ENCODE measurements around the gene TTC9B. TPM values are rescaled to one million over a fixed set of nuclear protein-coding genes. Genes with fewer than 3 reads are reported as not detected.

The TTC9B gene
- total and polyA plus RNA-seq, 2 of the 8 experiments (the other 6 are each of a cell fraction or from before 2014, with no cell fraction given) = 0.26 TPM; not detected in 1

- POLR2A ChIA-PET (ENCODE audit: partially characterized antibody) = interaction anchor here (1.4 to 1.7 kb wide), 2 partner anchors 10 to 22 kb away, joined by 3 to 4 read pairs; no protein-coding TSS in a partner anchor
- H2AFZ ChIP-seq (ENCODE audit: low read length) = no peak overlapping the region
- TF ChIP-seq CEBPB (IDR thresholded peaks at IDR 0.05; ENCODE audit: low read depth, low read length) = no peak
- TF ChIP-seq SRF (IDR thresholded peaks at IDR 0.05; ENCODE audit: low read depth, low read length) = no peak
- TF ChIP-seq, protein P1, sequence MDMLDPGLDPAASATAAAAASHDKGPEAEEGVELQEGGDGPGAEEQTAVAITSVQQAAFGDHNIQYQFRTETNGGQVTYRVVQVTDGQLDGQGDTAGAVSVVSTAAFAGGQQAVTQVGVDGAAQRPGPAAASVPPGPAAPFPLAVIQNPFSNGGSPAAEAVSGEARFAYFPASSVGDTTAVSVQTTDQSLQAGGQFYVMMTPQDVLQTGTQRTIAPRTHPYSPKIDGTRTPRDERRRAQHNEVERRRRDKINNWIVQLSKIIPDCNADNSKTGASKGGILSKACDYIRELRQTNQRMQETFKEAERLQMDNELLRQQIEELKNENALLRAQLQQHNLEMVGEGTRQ (IDR thresholded peaks at IDR 0.05; ENCODE audit: low read length) = no peak
- TF ChIP-seq MAFK (IDR thresholded peaks at IDR 0.05; ENCODE audit: low read depth, low read length) = no peak
- no peak for TF ChIP-seq CBX5 (IDR thresholded peaks at IDR 0.05; ENCODE audit: low read depth, low read length)
- no peak for TF ChIP-seq ASH2L (IDR thresholded peaks at IDR 0.05; ENCODE audit: low read length)
- no peak for TF ChIP-seq ATF2 (IDR thresholded peaks at IDR 0.05; ENCODE audit: low read length)
- no peak for TF ChIP-seq SUZ12 (IDR thresholded peaks at IDR 0.05; ENCODE audit: low read length)
- no peak for TF ChIP-seq POLR2A (IDR thresholded peaks at IDR 0.05; ENCODE audit: control extremely low read depth in 1 of 2, low read depth in 2 of 2, low read length in 2 of 2)
- no peak for TF ChIP-seq POLR2AphosphoS5 (IDR thresholded peaks at IDR 0.05; ENCODE audit: low read depth, low read length)
Observed at GRCh38 chr19:40246292-40247073, 28.3 kb upstream of the TTC9B start.

More at GRCh38 chr19:40246292-40247073, 28.3 kb upstream of the TTC9B start:
- peaks cover 0 to 3% of the 10 kb centered on the region in 2 experiments; a peak in 1 of 4 replicates for H3K79me2 ChIP-seq (ENCODE audit: control insufficient read depth in 1 of 2, insufficient read depth in 2 of 2, low read length in 2 of 2)
- no peak overlapping the region for H3K23ac ChIP-seq (ENCODE audit: insufficient read length)
- H3K27ac ChIP-seq (ENCODE audit: low read depth, low read length) = no peak overlapping the region
- H3K14ac ChIP-seq (ENCODE audit: insufficient read length) = no peak overlapping the region
- 91% methylated on average over 15 of the region's 16 CpGs; no CpG with 5 or more reads in 1 of the 2 experiments for WGBS, 2 experiments (ENCODE audit: extremely low coverage in 1 of 2, insufficient coverage in 1 of 2, insufficient read length in 1 of 2, insufficient replicate concordance in 2 of 2, low coverage in 1 of 2, low lambda C conversion rate in 2 of 2, missing lambda C conversion rate in 1 of 2)
- FAIRE-seq (no peak), DNase-seq (ENCODE audit: low read depth in 1 of 2, low spot score in 2 of 2) (no peak)
- H3K18ac ChIP-seq (ENCODE audit: extremely low read depth, low read length) = no peak overlapping the region
- no peak overlapping the region for H2BK20ac ChIP-seq (ENCODE audit: low read length)
- no peaks in the 10 kb centered on the region for H3K27me3 ChIP-seq (replicated peaks in 1 of 4; ENCODE audit: control insufficient read depth in 3 of 4, extremely low read depth in 1 of 4, insufficient read depth in 3 of 4, low read length in 3 of 4)
- H3K4me2 ChIP-seq (ENCODE audit: insufficient read depth in 1 of 2, low read depth in 2 of 2, low read length in 2 of 2) = no peak overlapping the region
- H4K91ac ChIP-seq (replicated peaks; ENCODE audit: insufficient read length, low read length) = no peak overlapping the region
- H3K56ac ChIP-seq (replicated peaks; ENCODE audit: insufficient read length, low read depth, low read length) = no peak overlapping the region
- no peak overlapping the region for H2BK12ac ChIP-seq (ENCODE audit: low read depth, low read length)
- H2BK5ac ChIP-seq (ENCODE audit: low read depth, low read length) = no peak overlapping the region
- peaks cover 5% of the 10 kb centered on the region; the same call in 1 of the 2 replicates for H3K79me1 ChIP-seq (ENCODE audit: low read depth, low read length)
- H3K4ac ChIP-seq (replicated peaks; ENCODE audit: insufficient read length, low read depth, low read length) = no peak overlapping the region
- no peak overlapping the region for H2BK120ac ChIP-seq (replicated peaks; ENCODE audit: low read depth, low read length)
- H2BK15ac ChIP-seq (ENCODE audit: low read length) = no peak overlapping the region
- H3K4me3 ChIP-seq (ENCODE audit: extremely low read depth in 1 of 4, insufficient read depth in 2 of 4, low read depth in 3 of 4, low read length in 4 of 4) = no peak overlapping the region
- no peak overlapping the region for H2AK5ac ChIP-seq (ENCODE audit: low read depth, low read length)
- H3K9ac ChIP-seq (replicated peaks in 1 of 4; ENCODE audit: extremely low read depth in 1 of 4, low read depth in 3 of 4, low read length in 3 of 4) = no peak overlapping the region
- H3K23me2 ChIP-seq (ENCODE audit: low read depth, low read length) = no peaks in the 10 kb centered on the region
- no peaks in the 10 kb centered on the region; a peak in 1 of 7 replicates for H3K4me1 ChIP-seq (replicated peaks in 1 of 4; ENCODE audit: control insufficient read depth in 3 of 4, insufficient read depth in 4 of 4, low read length in 3 of 4)
- H4K20me1 ChIP-seq (replicated peaks in 1 of 2; ENCODE audit: control insufficient read depth in 1 of 2, insufficient read depth in 2 of 2, low read length in 2 of 2) = peaks cover 2 to 4% of the 10 kb centered on the region in 2 experiments
- H3K9me3 ChIP-seq (ENCODE audit: insufficient read depth in 2 of 2, low read depth in 1 of 2, low read length in 1 of 2) = no peaks in the 10 kb centered on the region
- H3K36me3 ChIP-seq (ENCODE audit: control insufficient read depth in 2 of 4, insufficient read depth in 4 of 4, low read length in 3 of 4) = peaks cover 0 to 5% (median 3%) of the 10 kb centered on the region in 4 experiments; a peak in 3 of 8 replicates
- H4K5ac ChIP-seq (ENCODE audit: insufficient read length, low read depth, low read length) = no peak overlapping the region
- CTCF ChIA-PET (ENCODE audit: partially characterized antibody) = interaction anchor here (1.0 to 2.1 kb wide), 4 partner anchors 15 to 276 kb away, joined by 3 to 10 read pairs (median 4); no protein-coding TSS in a partner anchor
- no peak overlapping the region for H4K8ac ChIP-seq (ENCODE audit: extremely low read depth, insufficient read depth, low read length)

All from H1 (cell line).